ENCODE data around the gene SCEL. TPM values are rescaled to one million over a fixed set of nuclear protein-coding genes. Genes with fewer than 3 reads are reported as not detected.

SCEL gene
- total RNA-seq, 1 donor from 2014 or later = not detected

DNA sequence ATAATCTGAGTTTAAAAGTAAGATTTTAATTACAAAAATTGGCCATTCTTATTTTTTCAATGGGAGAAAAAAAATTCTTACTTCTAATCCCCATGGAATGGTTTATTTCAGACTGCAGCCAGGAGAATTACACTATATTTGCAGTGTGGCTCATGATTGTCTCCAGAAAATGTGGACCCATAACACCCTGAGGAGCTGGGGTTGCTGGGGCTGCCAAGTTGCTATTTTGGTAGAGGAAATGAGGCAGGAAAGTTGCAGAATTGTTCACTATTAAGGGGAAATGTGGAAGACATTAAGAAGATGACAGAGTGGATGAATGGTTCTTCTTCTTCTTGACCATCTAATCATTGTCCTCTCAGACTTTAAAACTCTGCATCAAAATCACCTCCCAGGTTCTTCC lies 4.6 kb upstream of the SCEL start:
- no peak overlapping the region for H3K27ac Mint-ChIP-seq (ENCODE audit: unreplicated experiment)
- H3K27me3 Mint-ChIP-seq (ENCODE audit: unreplicated experiment) = peaks cover 1% of the 10 kb centered on the region
- peaks cover 5% of the 10 kb centered on the region for H3K4me1 Mint-ChIP-seq (ENCODE audit: low read depth, unreplicated experiment)
- H3K4me3 Mint-ChIP-seq (ENCODE audit: unreplicated experiment) = no peak overlapping the region
- DNase-seq = no peak
- TF ChIP-seq, protein P1, sequence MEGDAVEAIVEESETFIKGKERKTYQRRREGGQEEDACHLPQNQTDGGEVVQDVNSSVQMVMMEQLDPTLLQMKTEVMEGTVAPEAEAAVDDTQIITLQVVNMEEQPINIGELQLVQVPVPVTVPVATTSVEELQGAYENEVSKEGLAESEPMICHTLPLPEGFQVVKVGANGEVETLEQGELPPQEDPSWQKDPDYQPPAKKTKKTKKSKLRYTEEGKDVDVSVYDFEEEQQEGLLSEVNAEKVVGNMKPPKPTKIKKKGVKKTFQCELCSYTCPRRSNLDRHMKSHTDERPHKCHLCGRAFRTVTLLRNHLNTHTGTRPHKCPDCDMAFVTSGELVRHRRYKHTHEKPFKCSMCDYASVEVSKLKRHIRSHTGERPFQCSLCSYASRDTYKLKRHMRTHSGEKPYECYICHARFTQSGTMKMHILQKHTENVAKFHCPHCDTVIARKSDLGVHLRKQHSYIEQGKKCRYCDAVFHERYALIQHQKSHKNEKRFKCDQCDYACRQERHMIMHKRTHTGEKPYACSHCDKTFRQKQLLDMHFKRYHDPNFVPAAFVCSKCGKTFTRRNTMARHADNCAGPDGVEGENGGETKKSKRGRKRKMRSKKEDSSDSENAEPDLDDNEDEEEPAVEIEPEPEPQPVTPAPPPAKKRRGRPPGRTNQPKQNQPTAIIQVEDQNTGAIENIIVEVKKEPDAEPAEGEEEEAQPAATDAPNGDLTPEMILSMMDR (IDR thresholded peaks at IDR 0.05; ENCODE audit: partially characterized antibody, unreplicated experiment) = no peak
- no peaks in the 10 kb centered on the region for H3K9me3 Mint-ChIP-seq (ENCODE audit: unreplicated experiment)
- H3K36me3 Mint-ChIP-seq (ENCODE audit: unreplicated experiment) = no peaks in the 10 kb centered on the region

DNA sequence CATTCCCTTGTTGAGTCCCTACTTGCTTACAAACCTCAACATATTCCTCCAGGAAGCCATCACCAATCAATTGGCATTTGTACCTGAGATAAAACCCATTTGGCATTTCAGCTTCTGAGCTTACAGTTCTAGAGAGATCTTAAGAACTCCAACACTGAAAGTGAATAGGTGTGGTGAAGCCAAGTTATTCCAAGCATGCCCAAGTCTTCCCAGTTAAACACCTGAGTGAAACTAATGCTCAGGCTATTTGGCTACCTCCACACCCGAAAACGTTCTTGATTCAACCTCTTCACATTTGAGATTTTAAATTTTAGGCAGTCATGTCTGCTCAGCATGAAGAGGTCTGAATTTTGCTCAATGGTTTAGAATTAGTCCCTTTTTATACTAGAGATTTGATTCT lies 2.5 kb upstream of the SCEL start:
- no peak for DNase-seq
- TF ChIP-seq, protein P1 (IDR thresholded peaks at IDR 0.05; ENCODE audit: partially characterized antibody, unreplicated experiment) = no peak
- H3K27ac Mint-ChIP-seq (ENCODE audit: unreplicated experiment) = no peak overlapping the region
- H3K27me3 Mint-ChIP-seq (ENCODE audit: unreplicated experiment) = peaks cover 1% of the 10 kb centered on the region
- H3K36me3 Mint-ChIP-seq (ENCODE audit: unreplicated experiment) = no peaks in the 10 kb centered on the region
- H3K9me3 Mint-ChIP-seq (ENCODE audit: unreplicated experiment) = no peaks in the 10 kb centered on the region
- H3K4me3 Mint-ChIP-seq (ENCODE audit: unreplicated experiment) = no peak overlapping the region
- peaks cover 6% of the 10 kb centered on the region for H3K4me1 Mint-ChIP-seq (ENCODE audit: low read depth, unreplicated experiment)

DNA sequence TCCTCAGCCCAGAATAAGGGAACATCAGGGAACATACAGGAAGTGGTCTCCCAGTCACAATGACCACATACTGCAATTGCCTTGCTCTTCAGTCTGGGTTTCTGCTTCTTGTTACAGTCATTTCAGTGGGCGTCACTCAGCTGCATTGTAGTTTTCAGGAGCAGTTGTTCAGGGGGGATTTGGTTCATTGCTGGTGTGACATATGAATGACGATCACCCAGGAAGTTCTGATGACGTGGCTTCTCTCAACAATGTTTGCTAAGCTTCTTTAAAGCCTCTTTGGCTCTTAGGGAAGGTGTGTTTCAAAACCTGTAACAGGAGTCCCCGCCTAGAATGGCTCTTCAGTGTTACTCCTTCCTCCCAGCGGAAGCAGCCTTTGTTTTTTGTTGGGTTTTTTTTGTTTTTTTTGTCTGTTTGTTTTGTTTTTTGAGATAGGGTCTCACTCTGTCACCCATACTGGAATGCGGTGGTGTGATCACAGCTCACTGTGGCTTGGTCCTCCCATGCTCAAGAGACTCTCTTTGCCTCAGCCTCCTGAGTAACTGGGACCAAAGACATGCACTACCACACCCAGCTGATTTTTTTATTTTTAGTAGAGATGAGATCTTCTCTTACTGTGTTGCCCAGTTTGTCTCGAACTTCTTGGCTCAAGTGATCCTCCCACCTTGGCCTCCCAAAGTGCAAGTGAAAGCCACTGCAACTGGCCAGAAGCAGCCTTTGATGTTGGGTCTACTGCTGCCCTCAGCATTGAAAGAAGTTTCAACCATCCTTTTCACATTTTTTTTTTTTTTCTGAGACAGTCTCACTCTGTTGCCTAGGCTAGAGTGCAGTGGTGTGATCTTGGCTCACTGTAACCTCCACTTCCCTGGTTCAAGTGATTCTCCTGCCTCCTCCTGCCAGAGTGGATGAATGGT lies 1.4 kb upstream of the SCEL start:
- H3K4me1 Mint-ChIP-seq (ENCODE audit: low read depth, unreplicated experiment) = peaks cover 3% of the 10 kb centered on the region
- no peak for DNase-seq
- H3K9me3 Mint-ChIP-seq (ENCODE audit: unreplicated experiment) = no peaks in the 10 kb centered on the region
- no peak overlapping the region for H3K27ac Mint-ChIP-seq (ENCODE audit: unreplicated experiment)
- H3K27me3 Mint-ChIP-seq (ENCODE audit: unreplicated experiment) = peaks cover 1% of the 10 kb centered on the region
- no peaks in the 10 kb centered on the region for H3K36me3 Mint-ChIP-seq (ENCODE audit: unreplicated experiment)
- TF ChIP-seq, protein P1 (IDR thresholded peaks at IDR 0.05; ENCODE audit: partially characterized antibody, unreplicated experiment) = no peak
- H3K4me3 Mint-ChIP-seq (ENCODE audit: unreplicated experiment) = no peak overlapping the region

DNA sequence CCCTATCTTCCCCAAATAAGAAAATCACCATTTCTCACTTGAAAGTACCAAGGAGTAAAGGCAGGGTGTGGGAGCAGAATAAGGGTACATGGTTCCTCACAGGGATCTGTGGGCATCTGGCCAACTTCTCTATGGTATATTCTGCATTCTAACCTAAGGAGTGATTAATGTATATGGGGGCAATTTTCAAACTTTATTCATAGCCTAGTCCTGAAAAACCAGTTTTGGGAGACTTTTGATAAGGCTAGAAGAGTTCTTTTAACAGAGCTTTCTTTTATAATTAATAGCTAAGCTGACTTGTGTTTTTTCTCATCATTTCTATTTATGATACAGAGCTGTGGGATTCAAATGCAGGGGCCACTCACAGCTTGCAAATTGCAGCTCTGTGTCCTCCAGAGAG lies 852 bp downstream of the SCEL start:
- Mint-ChIP-seq H3K4me3 (ENCODE audit: unreplicated experiment) (no peak overlapping the region), H3K27me3 (ENCODE audit: unreplicated experiment) (no peaks in the 10 kb centered on the region), H3K4me1 (ENCODE audit: low read depth, unreplicated experiment) (peaks cover 3% of the 10 kb centered on the region), H3K9me3 (ENCODE audit: unreplicated experiment) (no peaks in the 10 kb centered on the region), H3K27ac (ENCODE audit: unreplicated experiment) (no peak overlapping the region), H3K36me3 (ENCODE audit: unreplicated experiment) (no peaks in the 10 kb centered on the region)
- no peak for DNase-seq
- TF ChIP-seq, protein P1 (IDR thresholded peaks at IDR 0.05; ENCODE audit: partially characterized antibody, unreplicated experiment) = no peak

DNA sequence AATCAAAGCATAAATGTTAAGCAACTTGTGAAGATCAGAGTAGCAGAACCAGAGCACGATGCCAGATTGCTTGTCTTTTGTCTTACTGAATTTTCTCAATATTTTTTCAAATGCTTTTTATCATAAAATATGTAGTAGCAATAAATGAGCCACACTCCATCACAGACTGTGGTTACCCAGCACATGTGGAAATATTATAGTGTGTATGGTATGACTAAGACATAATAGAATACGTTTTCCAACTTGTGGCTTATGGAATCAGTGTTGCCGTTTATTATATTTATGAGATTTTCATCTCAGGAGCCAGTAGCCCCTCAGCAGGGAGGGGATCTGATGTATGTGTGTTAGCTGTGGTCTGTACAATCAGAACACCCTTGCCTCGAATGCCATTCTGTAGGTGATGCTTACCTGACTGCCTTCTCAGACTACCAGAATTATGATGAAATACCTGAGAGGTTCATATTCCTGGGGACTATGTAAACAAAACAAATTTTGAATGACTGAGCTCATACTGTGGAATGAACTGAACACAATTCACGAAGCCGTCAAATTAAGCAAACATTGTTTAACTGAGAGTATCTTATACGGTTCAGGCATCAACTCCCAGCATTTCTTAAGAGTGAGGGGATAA lies 1.9 kb downstream of the SCEL start:
- no peak overlapping the region for H3K4me3 Mint-ChIP-seq (ENCODE audit: unreplicated experiment)
- H3K4me1 Mint-ChIP-seq (ENCODE audit: low read depth, unreplicated experiment) = peaks cover 3% of the 10 kb centered on the region
- no peak for DNase-seq
- no peaks in the 10 kb centered on the region for H3K27me3 Mint-ChIP-seq (ENCODE audit: unreplicated experiment)
- no peak overlapping the region for H3K27ac Mint-ChIP-seq (ENCODE audit: unreplicated experiment)
- no peaks in the 10 kb centered on the region for H3K9me3 Mint-ChIP-seq (ENCODE audit: unreplicated experiment)
- H3K36me3 Mint-ChIP-seq (ENCODE audit: unreplicated experiment) = no peaks in the 10 kb centered on the region
- TF ChIP-seq, protein P1 (IDR thresholded peaks at IDR 0.05; ENCODE audit: partially characterized antibody, unreplicated experiment) = no peak

All from glutamatergic neuron (in vitro differentiated cells).